Right renal pelvis (tissue), 4 donors: ENCODE measurements around the gene TMEM255B. TPM values are rescaled to one million over a fixed set of nuclear protein-coding genes. Genes with fewer than 3 reads are reported as not detected.

ENCODE experiments used
- DNase-seq, 4 donors: peaks; one replicate each; pipeline ENCODE4 v3.0.0-alpha.2; 2013; ENCODE audit warnings: low read depth in 4 of 4, low spot score in 3 of 4, missing footprints in 1 of 4
- polyA plus RNA-seq, 4 donors: library from polyadenylated mRNA; unstranded; fragments of 120-200 nt; gene quantifications; one replicate each; pipeline ENCODE4 v1.2.1, GENCODE V29; 2013; ENCODE audit not compliant: insufficient read length in 4 of 4

Gene TMEM255B
- polyA plus RNA-seq, 4 donors, result 6.5 to 8.5 (median 7.7) TPM

- no peak for DNase-seq
Measured at GRCh38 chr13:113765564-113765910, 6.5 kb downstream of the TMEM255B start.

GRCh38 chr13:113766035-113766800 lies 7.2 kb downstream of the TMEM255B start:
- DNase-seq, result no peak

GRCh38 chr13:113767366-113767765 lies 8.3 kb downstream of the TMEM255B start:
- DNase-seq, result no peak

- no peak for DNase-seq
Measured at GRCh38 chr13:113768018-113768905, 9.2 kb downstream of the TMEM255B start.

- no peak for DNase-seq
Measured at GRCh38 chr13:113769106-113769505, 10.1 kb downstream of the TMEM255B start.

GRCh38 chr13:113769881-113770280 lies 10.9 kb downstream of the TMEM255B start:
- no peak for DNase-seq

- DNase-seq, result no peak
Measured at GRCh38 chr13:113770441-113770840, 11.4 kb downstream of the TMEM255B start.

GRCh38 chr13:113770937-113771336 lies 11.9 kb downstream of the TMEM255B start:
- DNase-seq, result no peak

- DNase-seq, result no peak
Measured at GRCh38 chr13:113771709-113772331, 12.8 kb downstream of the TMEM255B start.

- DNase-seq, result no peak
Measured at GRCh38 chr13:113774177-113775107, 15.4 kb downstream of the TMEM255B start.

GRCh38 chr13:113775451-113776145 lies 16.6 kb downstream of the TMEM255B start:
- DNase-seq, result no peak

- DNase-seq, result no peak
Measured at GRCh38 chr13:113776231-113777125, 17.5 kb downstream of the TMEM255B start.

- peak in 2 of 4 donors; percentile 53 to 56 for DNase-seq
Measured at GRCh38 chr13:113777311-113778260, 18.6 kb downstream of the TMEM255B start.

- DNase-seq, result no peak
Measured at GRCh38 chr13:113781571-113781970, 22.5 kb downstream of the TMEM255B start.

GRCh38 chr13:113782472-113782871 lies 23.4 kb downstream of the TMEM255B start:
- DNase-seq, result no peak

- no peak for DNase-seq
Measured at GRCh38 chr13:113783200-113783881, 24.3 kb downstream of the TMEM255B start.
